Measurements from ENCODE around the gene DBP. TPM values are rescaled to one million over a fixed set of nuclear protein-coding genes. Genes with fewer than 3 reads are reported as not detected.

The DBP gene
- total RNA-seq, 1 experiment from 2014 or later = 12.6 TPM

GRCh38 chr19:48608798-48609263 lies 28.3 kb downstream of the DBP start:
- H3K9me3 Mint-ChIP-seq = no peaks in the 10 kb centered on the region; a peak in 1 of 5 replicates
- H2BK12ac ChIP-seq (ENCODE audit: insufficient read length, low read depth, low read length) = no peak overlapping the region

More at GRCh38 chr19:48608798-48609263, 28.3 kb downstream of the DBP start:
- Histone ChIP-seq H2BK20ac (ENCODE audit: low read depth, low read length, poor library complexity, severe bottlenecking) (no peak overlapping the region), H3K79me2 (ENCODE audit: insufficient read depth, low read length) (no peaks in the 10 kb centered on the region), H2BK120ac (ENCODE audit: low read depth, low read length, poor library complexity, severe bottlenecking) (no peak overlapping the region), H3K27me3 (ENCODE audit: insufficient read depth, low read length) (no peaks in the 10 kb centered on the region), H2AK5ac (ENCODE audit: insufficient read length, low read length) (no peak overlapping the region), H3K4me2 (ENCODE audit: insufficient read depth, insufficient read length, low read length) (no peak overlapping the region), H3K18ac (ENCODE audit: insufficient read length, low read depth, low read length) (no peak overlapping the region), H2BK15ac (ENCODE audit: low read depth, low read length) (no peak overlapping the region), H3K79me1 (ENCODE audit: insufficient read depth, low read depth, low read length, poor library complexity, severe bottlenecking) (no peaks in the 10 kb centered on the region), H3K27ac (ENCODE audit: insufficient read length, low read depth, low read length) (no peak overlapping the region), H4K5ac (ENCODE audit: insufficient read length, low read depth, low read length) (no peak overlapping the region), H2AFZ (ENCODE audit: low read length) (no peak overlapping the region), H3K9me3 (ENCODE audit: control insufficient read depth, low read depth, low read length) (no peaks in the 10 kb centered on the region), H4K91ac (ENCODE audit: insufficient read length, low read depth, low read length) (no peak overlapping the region), H3K9ac (ENCODE audit: extremely low read depth, insufficient read length, low read length) (no peak overlapping the region), H3K23ac (ENCODE audit: insufficient read length, low read depth, low read length) (no peak overlapping the region), H3K4me1 (ENCODE audit: insufficient read depth, low read length) (no peaks in the 10 kb centered on the region), H2BK5ac (ENCODE audit: insufficient read length, low read length) (no peak overlapping the region), H4K20me1 (ENCODE audit: control insufficient read depth, insufficient read depth, insufficient read length) (no peaks in the 10 kb centered on the region), H3K14ac (ENCODE audit: insufficient read depth, low read length) (no peak overlapping the region), H3K23me2 (ENCODE audit: insufficient read length, low read depth, low read length, poor library complexity, severe bottlenecking) (no peaks in the 10 kb centered on the region), H4K8ac (replicated peaks; ENCODE audit: insufficient read length, low read depth, low read length) (no peak overlapping the region), H3K56ac (ENCODE audit: insufficient read length, low read depth, low read length) (no peak overlapping the region), H3K4ac (ENCODE audit: low read depth, low read length) (no peak overlapping the region), H3T11ph (ENCODE audit: low read length) (no peak overlapping the region)
- Mint-ChIP-seq H3K4me3 (no peak overlapping the region; a peak in 1 of 5 replicates), H3K27ac (peak overlapping the region in 2 of 3 experiments; percentile 68 to 76; a peak in 2 of 7 replicates), H3K27me3 (ENCODE audit: low read depth) (no peaks in the 10 kb centered on the region; the same call in 1 of the 2 replicates), H3K36me3 (ENCODE audit: insufficient read depth in 1 of 3, low read depth in 3 of 3) (peaks cover 4 to 15% (median 9%) of the 10 kb centered on the region in 3 experiments; a peak in 5 of 7 replicates), H3K4me1 (peaks cover 3 to 8% of the 10 kb centered on the region in 2 experiments)
- peak; percentile 74 for TF ChIP-seq CTCF (conservative IDR thresholded peaks at IDR 0.05)
- peak; percentile 81 for DNase-seq
- WGBS (ENCODE audit: extremely low coverage, insufficient read length, low lambda C conversion rate) = no CpG with 5 or more reads among the region's 9 CpGs
